ENCODE results near the gene OXER1.

DNA sequence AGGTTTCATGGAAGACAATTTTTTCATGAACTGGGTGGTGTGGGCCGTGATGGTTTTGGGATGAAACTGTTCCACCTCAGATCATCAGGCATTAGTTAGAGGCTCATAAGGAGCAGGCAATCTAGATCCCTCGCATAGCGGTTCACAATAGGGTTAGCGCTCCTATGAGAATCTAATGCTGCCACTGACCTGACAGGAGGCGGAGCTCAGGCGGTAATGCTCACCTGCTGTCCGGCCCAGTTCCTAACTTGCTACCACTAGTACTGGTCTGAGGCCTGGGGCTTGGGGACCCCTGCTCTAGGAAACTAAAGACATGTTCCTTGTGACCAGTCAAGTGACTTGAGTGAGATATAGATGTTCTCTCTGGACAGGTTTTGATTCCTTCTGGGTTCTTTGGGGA is 49.2 kb downstream of the OXER1 start:
- TF ChIP-seq CTCF (conservative IDR thresholded peaks at IDR 0.05 in 1 of 2, IDR thresholded peaks at IDR 0.05 in 1 of 2; ENCODE audit: extremely low read depth in 1 of 2, insufficient read depth in 1 of 2, low read depth in 1 of 2, low read length in 2 of 2): no peak
- TF ChIP-seq EZH2 (IDR thresholded peaks at IDR 0.05; ENCODE audit: borderline replicate concordance, low read length): no peak

Measured in mammary epithelial cell (primary cell).